Karpas-422 (cell line): ENCODE results near the gene SPDYA. TPM values are rescaled to one million over a fixed set of nuclear protein-coding genes. Genes with fewer than 3 reads are reported as not detected.
"Not testable (repeated sequence)": the region's sequence is repeated elsewhere in the genome, so short reads cannot be mapped to it uniquely, and the experiment has no call there.

ENCODE experiments used
- DNase-seq: peaks from one replicate; pipeline ENCODE4 v3.0.0-alpha.2; 2015
- H2AFZ ChIP-seq: fragments of 200-600 bp; sonication (generic); 2 replicates; pipeline ENCODE4 v1.6.1; 2014; ENCODE audit warnings: antibody characterized with exemption, low read length, mixed read lengths
- H3K27ac ChIP-seq: fragments of 200-600 bp; sonication (generic); 2 replicates; pipeline ENCODE4 v1.5.1; 2014; ENCODE audit warnings: mild to moderate bottlenecking, low read length, moderate library complexity
- H3K27me3 ChIP-seq: fragments of 200-600 bp; sonication (generic); 2 replicates; pipeline ENCODE4 v1.6.1; 2014; ENCODE audit warnings: low read length, mixed read lengths
- H3K36me3 ChIP-seq: fragments of 200-600 bp; sonication (generic); 2 replicates; pipeline ENCODE4 v1.6.1; 2014; ENCODE audit warnings: low read length, mixed read lengths; ENCODE audit not compliant: insufficient read depth
- H3K4me1 ChIP-seq: fragments of 200-600 bp; sonication (generic); 2 replicates; pipeline ENCODE4 v1.6.1; 2014; ENCODE audit warnings: mild to moderate bottlenecking, low read length, mixed read lengths
- H3K4me2 ChIP-seq: fragments of 200-600 bp; sonication (generic); 2 replicates; pipeline ENCODE4 v1.6.1; 2014; ENCODE audit warnings: low read length, low read depth, mild to moderate bottlenecking; ENCODE audit not compliant: poor library complexity, severe bottlenecking
- H3K4me3 ChIP-seq: fragments of 200-600 bp; sonication (generic); 2 replicates; pipeline ENCODE4 v1.5.1; 2014; ENCODE audit warnings: mild to moderate bottlenecking, antibody characterized with exemption, low read length, mixed read lengths
- H3K79me2 ChIP-seq: fragments of 200-600 bp; sonication (generic); 2 replicates; pipeline ENCODE4 v1.6.1; 2014; ENCODE audit warnings: mild to moderate bottlenecking, low read length, mixed read lengths
- H3K9ac ChIP-seq: fragments of 200-600 bp; sonication (generic); 2 replicates; pipeline ENCODE4 v1.6.0; 2014; ENCODE audit warnings: low read length
- H3K9me2 ChIP-seq: fragments of 200-600 bp; sonication (generic), shearing (Covaris generic); replicated peaks from 2 replicates; pipeline ENCODE4 v1.6.0; 2014; ENCODE audit warnings: mild to moderate bottlenecking, low read length, moderate library complexity; ENCODE audit not compliant: insufficient read depth
- H3K9me3 ChIP-seq: fragments of 300-700, 200-600 bp; sonication (generic); 2 replicates; pipeline ENCODE4 v1.6.1; 2014; ENCODE audit warnings: low read length, mixed read lengths
- H4K20me1 ChIP-seq: fragments of 200-600 bp; sonication (generic); 2 replicates; pipeline ENCODE4 v1.6.1; 2014; ENCODE audit warnings: mild to moderate bottlenecking, antibody characterized with exemption, low read length, low read depth; ENCODE audit not compliant: insufficient read depth
- total RNA-seq: library from RNA; depleted of rRNA; stranded (reverse); fragments of >200 nt; shearing (Covaris generic); gene quantifications from 2 replicates; pipeline ENCODE4 v1.2.3, GENCODE V29; 2014; ENCODE audit warnings: low replicate concordance

Gene SPDYA
- total RNA-seq, 1 experiment from 2014 or later, result 0.78 TPM

- H3K9me2 ChIP-seq, result no peaks in the 10 kb centered on the region
- no peak overlapping the region for H2AFZ ChIP-seq
- H3K4me3 ChIP-seq, result no peak overlapping the region
- H3K9me3 ChIP-seq, result no peaks in the 10 kb centered on the region
- no peak overlapping the region for H3K4me2 ChIP-seq
- H3K27me3 ChIP-seq, result no peaks in the 10 kb centered on the region
- H3K9ac ChIP-seq, result no peak overlapping the region
- H3K36me3 ChIP-seq, result peaks cover 29% of the 10 kb centered on the region
- no peak overlapping the region for H3K27ac ChIP-seq
- peaks cover 12% of the 10 kb centered on the region for H3K4me1 ChIP-seq
- DNase-seq, result no peak
- peaks cover 21% of the 10 kb centered on the region for H4K20me1 ChIP-seq
- peaks cover 88% of the 10 kb centered on the region for H3K79me2 ChIP-seq
These were observed 34.2 kb upstream of the SPDYA start for GRCh38 chr2:28776471-28776870.

GRCh38 chr2:28778392-28778791, 32.2 kb upstream of the SPDYA start:
- Histone ChIP-seq H3K4me2 (no peak overlapping the region), H3K9ac (no peak overlapping the region), H3K36me3 (peaks cover 42% of the 10 kb centered on the region), H3K9me2 (no peaks in the 10 kb centered on the region), H4K20me1 (peaks cover 16% of the 10 kb centered on the region), H3K9me3 (no peaks in the 10 kb centered on the region), H3K27ac (no peak overlapping the region), H2AFZ (no peak overlapping the region), H3K27me3 (no peaks in the 10 kb centered on the region), H3K4me1 (no peaks in the 10 kb centered on the region), H3K79me2 (peaks cover 78% of the 10 kb centered on the region), H3K4me3 (no peak overlapping the region)
- DNase-seq, result no peak

GRCh38 chr2:28779001-28779400, 31.6 kb upstream of the SPDYA start:
- no peak overlapping the region for H3K27ac ChIP-seq
- peaks cover 47% of the 10 kb centered on the region for H3K36me3 ChIP-seq
- no peak for DNase-seq
- no peak overlapping the region for H3K9ac ChIP-seq
- H3K27me3 ChIP-seq, result no peaks in the 10 kb centered on the region
- H3K9me2 ChIP-seq, result no peaks in the 10 kb centered on the region
- H3K4me2 ChIP-seq, result no peak overlapping the region
- H3K9me3 ChIP-seq, result no peaks in the 10 kb centered on the region
- H2AFZ ChIP-seq, result no peak overlapping the region
- H4K20me1 ChIP-seq, result peaks cover 12% of the 10 kb centered on the region
- peaks cover 72% of the 10 kb centered on the region for H3K79me2 ChIP-seq
- H3K4me3 ChIP-seq, result no peak overlapping the region
- no peaks in the 10 kb centered on the region for H3K4me1 ChIP-seq

GRCh38 chr2:28780496-28780895, 30.1 kb upstream of the SPDYA start:
- DNase-seq, result no peak
- Histone ChIP-seq H3K9me3 (no peaks in the 10 kb centered on the region), H3K36me3 (peaks cover 51% of the 10 kb centered on the region), H3K4me3 (no peak overlapping the region), H3K4me1 (no peaks in the 10 kb centered on the region), H3K9me2 (no peaks in the 10 kb centered on the region), H2AFZ (no peak overlapping the region), H4K20me1 (peaks cover 6% of the 10 kb centered on the region), H3K4me2 (no peak overlapping the region), H3K27me3 (no peaks in the 10 kb centered on the region), H3K27ac (no peak overlapping the region), H3K9ac (no peak overlapping the region), H3K79me2 (peaks cover 62% of the 10 kb centered on the region)

GRCh38 chr2:28782423-28782822, 28.2 kb upstream of the SPDYA start:
- no peaks in the 10 kb centered on the region for H3K9me2 ChIP-seq
- DNase-seq, result no peak
- no peak overlapping the region for H2AFZ ChIP-seq
- H3K9me3 ChIP-seq, result no peaks in the 10 kb centered on the region
- H3K36me3 ChIP-seq, result peaks cover 57% of the 10 kb centered on the region
- H3K27me3 ChIP-seq, result no peaks in the 10 kb centered on the region
- H3K9ac ChIP-seq, result no peak overlapping the region
- H4K20me1 ChIP-seq, result no peaks in the 10 kb centered on the region; the same call in 1 of the 2 replicates
- no peaks in the 10 kb centered on the region for H3K4me1 ChIP-seq
- peaks cover 49% of the 10 kb centered on the region for H3K79me2 ChIP-seq
- no peak overlapping the region for H3K4me3 ChIP-seq
- no peak overlapping the region for H3K27ac ChIP-seq
- H3K4me2 ChIP-seq, result no peak overlapping the region

GRCh38 chr2:28784570-28784969, 26.1 kb upstream of the SPDYA start:
- H3K27me3 ChIP-seq, H3K4me2 ChIP-seq, H4K20me1 ChIP-seq, H3K27ac ChIP-seq, H3K9me2 ChIP-seq, H3K4me1 ChIP-seq, H2AFZ ChIP-seq, H3K9me3 ChIP-seq, DNase-seq, H3K9ac ChIP-seq, H3K4me3 ChIP-seq: not testable (repeated sequence)
- Histone ChIP-seq H3K79me2 (peaks cover 35% of the 10 kb centered on the region), H3K36me3 (peaks cover 59% of the 10 kb centered on the region)

GRCh38 chr2:28796620-28797019, 14.0 kb upstream of the SPDYA start:
- Histone ChIP-seq H3K79me2 (peaks cover 80% of the 10 kb centered on the region), H2AFZ (no peak overlapping the region), H3K4me3 (no peak overlapping the region), H3K4me2 (no peak overlapping the region), H3K27me3 (no peaks in the 10 kb centered on the region), H3K9me3 (no peaks in the 10 kb centered on the region), H3K36me3 (peaks cover 58% of the 10 kb centered on the region), H3K9ac (no peak overlapping the region), H3K9me2 (no peaks in the 10 kb centered on the region), H3K4me1 (no peaks in the 10 kb centered on the region), H4K20me1 (0 out of 2 replicates have a peak, but pooled peaks cover 10% of the 10 kb centered on the region), H3K27ac (no peak overlapping the region)
- no peak for DNase-seq

- no peak overlapping the region for H3K9ac ChIP-seq
- no peak overlapping the region for H2AFZ ChIP-seq
- no peak for DNase-seq
- no peaks in the 10 kb centered on the region for H3K9me3 ChIP-seq
- peaks cover 68% of the 10 kb centered on the region for H3K36me3 ChIP-seq
- no peak overlapping the region for H3K27ac ChIP-seq
- H3K9me2 ChIP-seq, result no peaks in the 10 kb centered on the region
- H3K4me2 ChIP-seq, result no peak overlapping the region
- H3K4me3 ChIP-seq, result no peak overlapping the region
- H3K27me3 ChIP-seq, result no peaks in the 10 kb centered on the region
- H3K4me1 ChIP-seq, result no peaks in the 10 kb centered on the region
- peaks cover 48% of the 10 kb centered on the region for H3K79me2 ChIP-seq
- H4K20me1 ChIP-seq, result 0 out of 2 replicates have a peak, but pooled peaks cover 4% of the 10 kb centered on the region
These were observed 8.9 kb upstream of the SPDYA start for GRCh38 chr2:28801726-28802125.

GRCh38 chr2:28802975-28803429, 7.6 kb upstream of the SPDYA start:
- H3K9ac ChIP-seq, result no peak overlapping the region
- 0 out of 2 replicates have a peak, but pooled peaks cover 4% of the 10 kb centered on the region for H4K20me1 ChIP-seq
- H3K36me3 ChIP-seq, result peaks cover 61% of the 10 kb centered on the region

More at GRCh38 chr2:28802975-28803429, 7.6 kb upstream of the SPDYA start:
- no peak overlapping the region for H2AFZ ChIP-seq
- no peaks in the 10 kb centered on the region for H3K27me3 ChIP-seq
- no peak overlapping the region for H3K4me3 ChIP-seq
- no peaks in the 10 kb centered on the region for H3K9me2 ChIP-seq
- DNase-seq, result no peak
- H3K9me3 ChIP-seq, result no peaks in the 10 kb centered on the region
- no peak overlapping the region for H3K27ac ChIP-seq
- H3K79me2 ChIP-seq, result peaks cover 35% of the 10 kb centered on the region
- H3K4me2 ChIP-seq, result no peak overlapping the region
- no peaks in the 10 kb centered on the region for H3K4me1 ChIP-seq
